BLaER1 (cell line): Measurements from ENCODE around the gene CRY1.
"Not testable (repeated sequence)": the region's sequence is repeated elsewhere in the genome, so short reads cannot be mapped to it uniquely, and the experiment has no call there.

Source experiments
- H3K27ac ChIP-seq: shearing (Covaris generic); formaldehyde crosslinking; 2 replicates; pipeline ENCODE4 v1.8.1; 2022
- H3K27me3 ChIP-seq: shearing (Covaris generic); formaldehyde crosslinking; 2 replicates; pipeline ENCODE4 v1.8.1; 2022
- H3K36me3 ChIP-seq: shearing (Covaris generic); formaldehyde crosslinking; 2 replicates; pipeline ENCODE4 v1.8.1; 2022
- H3K4me1 ChIP-seq: shearing (Covaris generic); formaldehyde crosslinking; 2 replicates; pipeline ENCODE4 v1.8.1; 2022
- H3K4me2 ChIP-seq: shearing (Covaris generic); formaldehyde crosslinking; 2 replicates; pipeline ENCODE4 v1.8.1; 2022
- H3K4me3 ChIP-seq: shearing (Covaris generic); formaldehyde crosslinking; 2 replicates; pipeline ENCODE4 v1.8.1; 2022
- H3K9ac ChIP-seq: shearing (Covaris generic); formaldehyde crosslinking; 2 replicates; pipeline ENCODE4 v1.8.1; 2022
- H3K9me3 ChIP-seq: shearing (Covaris generic); formaldehyde crosslinking; 2 replicates; pipeline ENCODE4 v1.8.1; 2022
- H4K20me1 ChIP-seq: shearing (Covaris generic); formaldehyde crosslinking; 2 replicates; pipeline ENCODE4 v1.8.1; 2022
- Cebpa-rat ChIP-seq: shearing (Covaris generic); IDR thresholded peaks from 2 replicates; pipeline ENCODE4 v1.8.1; 2022

CRY1 gene

GRCh38 chr12:107108995-107109508 lies 15.7 kb upstream of the CRY1 start:
- H3K36me3 ChIP-seq, result no peaks in the 10 kb centered on the region
- H3K27ac ChIP-seq, result no peak overlapping the region
- TF ChIP-seq Cebpa-rat, result no peak
- H3K27me3 ChIP-seq, result no peaks in the 10 kb centered on the region
- H4K20me1 ChIP-seq, result no peaks in the 10 kb centered on the region
- 0 out of 2 replicates have a peak, but pooled peaks cover 5% of the 10 kb centered on the region for H3K4me1 ChIP-seq
- H3K9ac ChIP-seq, result no peak overlapping the region
- H3K4me2 ChIP-seq, result peak overlapping the region; percentile 2; the same call in 1 of the 2 replicates
- H3K4me3 ChIP-seq, result no peak overlapping the region
- no peaks in the 10 kb centered on the region for H3K9me3 ChIP-seq

GRCh38 chr12:107108366-107108765 lies 15.0 kb upstream of the CRY1 start:
- not testable (repeated sequence) for H3K4me3 ChIP-seq, H3K9ac ChIP-seq, H3K4me2 ChIP-seq, H3K36me3 ChIP-seq, H3K4me1 ChIP-seq, H4K20me1 ChIP-seq, H3K27me3 ChIP-seq, H3K9me3 ChIP-seq, H3K27ac ChIP-seq

DNA sequence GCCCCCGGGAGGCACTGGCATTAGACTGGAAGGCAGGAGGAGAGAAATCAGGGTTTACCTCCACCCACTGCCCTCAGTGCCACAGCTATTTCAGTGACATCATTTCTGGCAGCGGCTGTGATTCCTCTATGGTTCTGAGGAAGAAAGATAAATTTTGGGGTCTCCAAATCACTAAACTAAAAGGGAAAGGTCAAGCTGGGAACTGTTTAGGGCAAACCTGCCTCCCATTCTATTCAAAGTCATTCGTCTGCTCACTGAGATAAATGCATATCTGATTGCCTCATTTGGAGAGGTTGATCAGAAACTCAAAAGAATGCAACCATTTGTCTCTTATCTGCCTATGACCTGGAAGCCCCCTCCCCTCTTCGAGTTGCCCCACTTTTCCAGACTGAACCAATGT lies 14.0 kb upstream of the CRY1 start:
- no peaks in the 10 kb centered on the region for H3K36me3 ChIP-seq
- no peak for TF ChIP-seq Cebpa-rat

GRCh38 chr12:107106241-107107025 lies 13.1 kb upstream of the CRY1 start:
- Histone ChIP-seq H3K36me3 (no peaks in the 10 kb centered on the region), H3K4me2 (no peak overlapping the region), H3K9ac (no peak overlapping the region), H3K4me1 (0 out of 2 replicates have a peak, but pooled peaks cover 5% of the 10 kb centered on the region), H3K4me3 (no peak overlapping the region), H3K27me3 (no peaks in the 10 kb centered on the region), H3K27ac (no peak overlapping the region), H3K9me3 (no peaks in the 10 kb centered on the region), H4K20me1 (no peaks in the 10 kb centered on the region)
- no peak for TF ChIP-seq Cebpa-rat

More for the DNA sequence above, 14.0 kb upstream of the CRY1 start:
- H4K20me1 ChIP-seq, result no peaks in the 10 kb centered on the region
- H3K9ac ChIP-seq, result no peak overlapping the region
- no peaks in the 10 kb centered on the region for H3K9me3 ChIP-seq
- H3K4me3 ChIP-seq, result no peak overlapping the region
- 0 out of 2 replicates have a peak, but pooled peaks cover 5% of the 10 kb centered on the region for H3K4me1 ChIP-seq
- H3K27me3 ChIP-seq, result no peaks in the 10 kb centered on the region
- no peak overlapping the region for H3K4me2 ChIP-seq
- no peak overlapping the region for H3K27ac ChIP-seq

DNA sequence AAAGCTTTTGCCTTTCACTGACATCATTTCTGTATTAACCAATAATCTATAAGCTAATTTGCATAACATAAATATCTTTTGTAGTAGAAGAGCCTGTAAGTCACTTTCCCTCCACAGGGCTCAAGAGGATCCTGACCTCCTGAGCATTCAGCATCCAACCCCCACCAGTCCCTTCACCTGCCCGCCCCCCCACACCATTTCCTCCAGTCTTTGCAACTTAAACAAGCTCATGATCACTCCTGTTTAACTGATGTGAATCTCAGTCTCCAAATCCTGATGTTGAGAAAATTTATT lies 12.0 kb upstream of the CRY1 start:
- Histone ChIP-seq H3K4me1 (0 out of 2 replicates have a peak, but pooled peaks cover 5% of the 10 kb centered on the region), H3K9me3 (no peaks in the 10 kb centered on the region), H3K4me2 (no peak overlapping the region), H3K27me3 (no peaks in the 10 kb centered on the region), H4K20me1 (no peaks in the 10 kb centered on the region), H3K9ac (no peak overlapping the region), H3K4me3 (no peak overlapping the region), H3K36me3 (no peaks in the 10 kb centered on the region), H3K27ac (no peak overlapping the region)
- TF ChIP-seq Cebpa-rat, result no peak

DNA sequence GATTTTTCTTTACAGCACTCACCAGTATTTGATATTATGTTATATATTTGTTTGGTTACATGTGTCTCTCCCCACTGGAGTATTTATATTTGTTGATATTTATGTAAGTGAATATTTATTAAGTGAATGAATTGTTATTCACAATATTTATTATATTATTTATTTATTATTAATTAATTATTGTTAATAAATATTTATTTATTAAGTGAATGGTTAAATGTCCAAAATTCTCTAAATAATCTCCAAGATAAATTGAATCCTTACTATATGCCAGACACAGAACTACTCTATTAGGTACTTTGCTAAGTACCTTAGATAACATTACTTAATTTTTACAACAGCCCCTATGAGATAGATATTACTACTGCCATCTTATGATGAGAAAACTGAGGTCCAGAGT lies 10.2 kb upstream of the CRY1 start:
- no peak for TF ChIP-seq Cebpa-rat
- no peak overlapping the region for H3K4me3 ChIP-seq
- no peaks in the 10 kb centered on the region for H3K4me1 ChIP-seq
- H3K9ac ChIP-seq, result no peak overlapping the region
- no peaks in the 10 kb centered on the region for H3K9me3 ChIP-seq
- no peaks in the 10 kb centered on the region for H3K27me3 ChIP-seq
- H4K20me1 ChIP-seq, result no peaks in the 10 kb centered on the region
- no peaks in the 10 kb centered on the region for H3K36me3 ChIP-seq
- H3K27ac ChIP-seq, result no peak overlapping the region
- H3K4me2 ChIP-seq, result no peak overlapping the region

DNA sequence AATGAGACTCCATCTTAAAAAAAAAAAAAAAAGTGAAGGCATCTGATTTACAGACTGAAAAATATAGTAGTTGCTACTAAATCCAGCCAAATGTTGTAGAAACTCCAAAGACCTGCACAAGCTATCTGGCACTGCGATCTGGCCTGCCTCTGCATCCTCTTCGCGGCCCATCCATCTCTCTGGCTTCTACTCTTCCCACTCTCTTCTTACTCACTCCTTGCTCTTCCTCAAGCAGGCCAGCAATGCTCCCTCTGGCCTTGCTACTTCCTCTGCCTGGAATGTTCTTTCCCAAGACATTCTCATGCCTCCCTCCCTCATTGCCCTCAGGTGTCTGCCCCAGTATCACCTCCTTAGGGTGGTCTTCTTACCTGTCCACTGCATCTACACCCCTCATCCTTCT lies 9.7 kb upstream of the CRY1 start:
- Histone ChIP-seq H3K9me3 (no peaks in the 10 kb centered on the region), H4K20me1 (no peaks in the 10 kb centered on the region), H3K9ac (no peak overlapping the region), H3K4me1 (no peaks in the 10 kb centered on the region), H3K27ac (no peak overlapping the region), H3K36me3 (no peaks in the 10 kb centered on the region), H3K4me3 (no peak overlapping the region), H3K4me2 (no peak overlapping the region), H3K27me3 (no peaks in the 10 kb centered on the region)
- no peak for TF ChIP-seq Cebpa-rat

GRCh38 chr12:107102294-107102693 lies 8.9 kb upstream of the CRY1 start:
- Histone ChIP-seq H3K4me1 (no peaks in the 10 kb centered on the region), H3K9me3 (peaks cover 2% of the 10 kb centered on the region; the same call in 1 of the 2 replicates), H4K20me1 (no peaks in the 10 kb centered on the region), H3K9ac (no peak overlapping the region), H3K36me3 (no peaks in the 10 kb centered on the region), H3K27ac (no peak overlapping the region), H3K4me2 (no peak overlapping the region), H3K27me3 (no peaks in the 10 kb centered on the region), H3K4me3 (no peak overlapping the region)
- no peak for TF ChIP-seq Cebpa-rat

GRCh38 chr12:107101651-107102050 lies 8.3 kb upstream of the CRY1 start:
- Histone ChIP-seq H4K20me1 (no peaks in the 10 kb centered on the region), H3K9me3 (peaks cover 7% of the 10 kb centered on the region), H3K36me3 (no peaks in the 10 kb centered on the region), H3K9ac (no peak overlapping the region), H3K4me3 (no peak overlapping the region), H3K4me2 (no peak overlapping the region), H3K27me3 (no peaks in the 10 kb centered on the region), H3K4me1 (no peaks in the 10 kb centered on the region), H3K27ac (no peak overlapping the region)
- no peak for TF ChIP-seq Cebpa-rat

DNA sequence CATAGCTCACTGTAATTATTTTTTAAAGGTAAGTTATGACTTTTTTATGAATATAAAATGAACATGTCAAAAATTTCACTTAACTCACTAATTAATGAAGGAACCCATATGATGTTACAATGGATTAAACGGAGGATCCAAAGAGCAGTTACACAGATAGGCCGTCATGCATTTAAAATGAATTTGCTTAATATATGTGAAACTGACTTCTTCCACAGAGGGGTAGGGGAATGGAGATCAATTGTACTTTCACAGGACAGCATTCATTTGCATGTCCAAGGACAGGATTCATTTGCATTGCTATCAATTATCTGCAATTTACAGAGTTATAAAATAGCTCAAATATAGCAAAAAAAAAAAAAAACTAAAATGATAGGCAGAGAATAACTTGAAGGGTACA lies 6.6 kb upstream of the CRY1 start:
- TF ChIP-seq Cebpa-rat, result no peak
- Histone ChIP-seq H3K9ac (no peak overlapping the region), H3K9me3 (peaks cover 18% of the 10 kb centered on the region)

More for the DNA sequence above, 6.6 kb upstream of the CRY1 start:
- no peak overlapping the region for H3K4me2 ChIP-seq
- no peaks in the 10 kb centered on the region for H3K27me3 ChIP-seq
- no peak overlapping the region for H3K27ac ChIP-seq
- no peaks in the 10 kb centered on the region for H4K20me1 ChIP-seq
- H3K36me3 ChIP-seq, result no peaks in the 10 kb centered on the region
- no peak overlapping the region for H3K4me3 ChIP-seq
- no peaks in the 10 kb centered on the region for H3K4me1 ChIP-seq
